HepG2 (cell line): Measurements from ENCODE around the gene GSK3A. TPM values are rescaled to one million over a fixed set of nuclear protein-coding genes. Genes with fewer than 3 reads are reported as not detected.

Experiments
- ATF1 ChIP-seq: IDR thresholded peaks from 2 replicates; pipeline ENCODE4 v1.6.1; 2016; ENCODE audit warnings: mild to moderate bottlenecking, control low read depth
- CCAR2 ChIP-seq: fragments of 200-400 bp; formaldehyde crosslinking; optimal IDR thresholded peaks from 2 replicates; pipeline ENCODE3; 2018; ENCODE audit warnings: low read depth, mild to moderate bottlenecking, low read length, moderate library complexity
- ELF3 ChIP-seq: IDR thresholded peaks from 2 replicates; pipeline ENCODE4 v1.6.1; 2016; ENCODE audit warnings: missing genetic modification reagents, missing compliant biosample characterization
- GPN1 ChIP-seq: sonication (generic); formaldehyde crosslinking; IDR thresholded peaks from 2 replicates; pipeline ENCODE4 v1.5.1; 2020; ENCODE audit warnings: missing genetic modification reagents, borderline replicate concordance
- HHEX ChIP-seq: IDR thresholded peaks from 2 replicates; pipeline ENCODE4 v1.6.1; 2016; ENCODE audit warnings: control low read depth
- MIER3 ChIP-seq: IDR thresholded peaks from 2 replicates; pipeline ENCODE4 v1.6.1; 2016; ENCODE audit warnings: missing compliant biosample characterization, borderline replicate concordance
- NFE2L1 ChIP-seq: sonication (generic); formaldehyde crosslinking; IDR thresholded peaks from 2 replicates; pipeline ENCODE4 v1.4.0; 2020; ENCODE audit warnings: missing genetic modification reagents, mild to moderate bottlenecking, borderline replicate concordance
- NR2F6 ChIP-seq, 2 experiments: IDR thresholded peaks; 2 replicates each; pipeline ENCODE4 v1.6.1; 2016; ENCODE audit warnings: antibody characterized with exemption in 1 of 2, mild to moderate bottlenecking in 1 of 2
- TBP ChIP-seq: sonication (generic); formaldehyde crosslinking; IDR thresholded peaks from 2 replicates; pipeline ENCODE4 v1.5.0; 2020; ENCODE audit warnings: missing genetic modification reagents
- TCF7 ChIP-seq: sonication (generic); IDR thresholded peaks from 2 replicates; pipeline ENCODE4 v1.6.1; 2016; ENCODE audit warnings: antibody characterized with exemption, low read depth
- ZMAT3 ChIP-seq: sonication (generic); formaldehyde crosslinking; conservative IDR thresholded peaks from 2 replicates; pipeline ENCODE4 v1.7.0; 2021; ENCODE audit warnings: missing genetic modification reagents
- ZNF121 ChIP-seq: sonication (generic); formaldehyde crosslinking; IDR thresholded peaks from 2 replicates; pipeline ENCODE4 v1.5.0; 2020; ENCODE audit warnings: mild to moderate bottlenecking, missing genetic modification reagents
- ZNF253 ChIP-seq: sonication (generic); formaldehyde crosslinking; IDR thresholded peaks from 2 replicates; pipeline ENCODE4 v1.8.0; 2022; ENCODE audit warnings: mild to moderate bottlenecking, missing genetic modification reagents, borderline replicate concordance
- ZNF260 ChIP-seq: sonication (generic); formaldehyde crosslinking; IDR thresholded peaks from 2 replicates; pipeline ENCODE4 v1.4.0; 2020; ENCODE audit warnings: missing genetic modification reagents, low read depth, mild to moderate bottlenecking, borderline replicate concordance
- ZNF766 ChIP-seq: sonication (generic); formaldehyde crosslinking; IDR thresholded peaks from 2 replicates; pipeline ENCODE4 v1.5.0; 2020; ENCODE audit warnings: missing genetic modification reagents, borderline replicate concordance
- polyA plus RNA-seq, 8 experiments: library from polyadenylated mRNA; depleted of rRNA in 3 of 8; stranded (reverse) in 7 of 8; unstranded in 1 of 8; fragments of >200 nt; fragmentation: Illumina TruSeq in 4 of 8; extraction: Trizol in 4 of 8; gene quantifications; 2 replicates each; pipeline versions ENCODE4 v1.2.1 to v1.2.3, GENCODE V29; 2011 to 2016; ENCODE audit warnings: low read depth in 4 of 8, missing spikeins in 1 of 8, mixed read lengths in 1 of 8; ENCODE audit not compliant: insufficient read depth in 1 of 8
- total RNA-seq, 5 experiments: library from RNA; depleted of rRNA; stranded (reverse); fragments of >200 nt; fragmentation: Illumina TruSeq; extraction: Trizol; gene quantifications; 2 replicates each; pipeline ENCODE4 v1.2.3, GENCODE V29; 2016; ENCODE audit warnings: low read depth in 1 of 5
- TF ChIP-seq, protein P1 (sequence below): sonication (generic); formaldehyde crosslinking; IDR thresholded peaks from 2 replicates; pipeline ENCODE4 v1.8.1; 2023; ENCODE audit warnings: mild to moderate bottlenecking, missing genetic modification reagents
- TF ChIP-seq, protein P2 (sequence below): sonication (generic); formaldehyde crosslinking; IDR thresholded peaks from 2 replicates; pipeline ENCODE4 v1.4.0; 2020; ENCODE audit warnings: missing genetic modification reagents
- TF ChIP-seq, protein P3 (sequence below): sonication (generic); formaldehyde crosslinking; IDR thresholded peaks from 2 replicates; pipeline ENCODE4 v1.4.0; 2020; ENCODE audit warnings: missing genetic modification reagents
- TF ChIP-seq, protein P4 (sequence below): sonication (generic); formaldehyde crosslinking; IDR thresholded peaks from 2 replicates; pipeline ENCODE4 v1.4.0; 2020; ENCODE audit warnings: mild to moderate bottlenecking, missing genetic modification reagents
- TF ChIP-seq, protein P5 (sequence below): sonication (generic); formaldehyde crosslinking; IDR thresholded peaks from 2 replicates; pipeline ENCODE4 v1.8.0; 2022; ENCODE audit warnings: missing genetic modification reagents, low read depth, mild to moderate bottlenecking, borderline replicate concordance
- TF ChIP-seq, protein P6 (sequence below): sonication (generic); formaldehyde crosslinking; IDR thresholded peaks from 2 replicates; pipeline ENCODE4; 2020; ENCODE audit warnings: missing genetic modification reagents, mild to moderate bottlenecking, borderline replicate concordance

The GSK3A gene
- total and polyA plus RNA-seq, 2 of the 13 experiments (the other 11 are each of a cell fraction or from before 2014, with no cell fraction given) = 16.9 to 52.5 TPM

DNA sequence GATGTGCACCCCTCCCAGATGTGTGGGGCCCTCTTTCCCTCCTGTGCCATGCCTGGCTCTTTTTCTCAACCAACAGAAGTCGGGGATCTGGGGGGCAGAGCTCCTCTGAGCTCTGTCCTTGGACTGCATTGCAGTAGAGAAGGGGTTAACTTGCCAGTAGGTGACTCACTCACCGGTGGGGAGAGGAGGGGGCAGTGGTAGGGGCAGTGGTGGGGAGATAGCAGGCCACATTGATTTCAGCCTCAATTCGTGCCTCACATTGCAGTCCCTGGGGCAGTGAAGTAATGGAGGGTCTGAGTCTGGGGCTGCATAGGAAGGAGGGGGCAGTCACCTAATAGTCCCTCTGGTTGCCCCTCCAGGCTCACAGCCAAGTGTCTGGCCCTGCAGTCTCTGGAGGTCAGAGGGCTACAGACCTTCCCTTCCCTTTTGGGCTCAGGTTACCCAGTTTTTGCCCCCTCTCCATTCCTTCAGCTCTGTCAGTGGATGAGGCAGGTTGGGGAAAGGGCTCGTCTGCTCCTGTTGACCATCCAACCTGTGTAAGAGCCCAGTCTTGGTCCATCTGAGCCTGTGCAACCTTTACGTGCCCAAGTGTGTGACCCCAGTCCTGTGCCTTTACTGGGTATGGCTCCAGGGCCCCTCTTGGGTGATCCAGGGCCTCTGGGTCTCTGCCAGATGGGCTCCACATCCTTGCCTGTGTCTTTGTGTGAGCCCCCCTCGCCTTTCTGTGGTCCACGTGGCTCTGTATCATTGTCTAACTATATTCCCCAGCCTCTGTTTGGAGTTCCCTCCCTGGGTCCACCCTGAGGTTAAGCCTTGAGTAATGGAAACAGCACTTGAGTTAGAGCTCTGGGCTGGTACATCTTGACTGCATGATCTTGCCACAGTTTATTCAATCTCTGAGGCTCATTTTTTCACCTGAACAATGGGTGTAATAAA, 39.7 kb upstream of the GSK3A start (continued):
- TF ChIP-seq, protein P1, sequence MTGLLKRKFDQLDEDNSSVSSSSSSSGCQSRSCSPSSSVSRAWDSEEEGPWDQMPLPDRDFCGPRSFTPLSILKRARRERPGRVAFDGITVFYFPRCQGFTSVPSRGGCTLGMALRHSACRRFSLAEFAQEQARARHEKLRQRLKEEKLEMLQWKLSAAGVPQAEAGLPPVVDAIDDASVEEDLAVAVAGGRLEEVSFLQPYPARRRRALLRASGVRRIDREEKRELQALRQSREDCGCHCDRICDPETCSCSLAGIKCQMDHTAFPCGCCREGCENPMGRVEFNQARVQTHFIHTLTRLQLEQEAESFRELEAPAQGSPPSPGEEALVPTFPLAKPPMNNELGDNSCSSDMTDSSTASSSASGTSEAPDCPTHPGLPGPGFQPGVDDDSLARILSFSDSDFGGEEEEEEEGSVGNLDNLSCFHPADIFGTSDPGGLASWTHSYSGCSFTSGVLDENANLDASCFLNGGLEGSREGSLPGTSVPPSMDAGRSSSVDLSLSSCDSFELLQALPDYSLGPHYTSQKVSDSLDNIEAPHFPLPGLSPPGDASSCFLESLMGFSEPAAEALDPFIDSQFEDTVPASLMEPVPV (CRISPR knock-in tag) = no peak
- TF ChIP-seq, protein P2, sequence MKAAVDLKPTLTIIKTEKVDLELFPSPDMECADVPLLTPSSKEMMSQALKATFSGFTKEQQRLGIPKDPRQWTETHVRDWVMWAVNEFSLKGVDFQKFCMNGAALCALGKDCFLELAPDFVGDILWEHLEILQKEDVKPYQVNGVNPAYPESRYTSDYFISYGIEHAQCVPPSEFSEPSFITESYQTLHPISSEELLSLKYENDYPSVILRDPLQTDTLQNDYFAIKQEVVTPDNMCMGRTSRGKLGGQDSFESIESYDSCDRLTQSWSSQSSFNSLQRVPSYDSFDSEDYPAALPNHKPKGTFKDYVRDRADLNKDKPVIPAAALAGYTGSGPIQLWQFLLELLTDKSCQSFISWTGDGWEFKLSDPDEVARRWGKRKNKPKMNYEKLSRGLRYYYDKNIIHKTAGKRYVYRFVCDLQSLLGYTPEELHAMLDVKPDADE (CRISPR knock-in tag) = no peak
- TF ChIP-seq ZNF766 (CRISPR knock-in tag) (no peak), CCAR2 (no peak), ATF1 (no peak), ZNF260 (CRISPR knock-in tag) (no peak), ZNF253 (CRISPR knock-in tag) (0 out of 2 replicates have a peak, but pooled peaks have one; percentile 20), MIER3 (no peak), GPN1 (CRISPR knock-in tag) (no peak), TBP (CRISPR knock-in tag) (no peak), NFE2L1 (CRISPR knock-in tag) (no peak), ELF3 (CRISPR knock-in tag) (no peak), HHEX (CRISPR knock-in tag) (no peak), ZNF121 (CRISPR knock-in tag) (no peak), TCF7 (no peak), ZMAT3 (no peak), NR2F6 (IDR thresholded peaks at IDR 0.05) (peak; percentile 32; the same call in 1 of the 2 replicates), NR2F6 (CRISPR knock-in tag; IDR thresholded peaks at IDR 0.05) (no peak)
- TF ChIP-seq, protein P3, sequence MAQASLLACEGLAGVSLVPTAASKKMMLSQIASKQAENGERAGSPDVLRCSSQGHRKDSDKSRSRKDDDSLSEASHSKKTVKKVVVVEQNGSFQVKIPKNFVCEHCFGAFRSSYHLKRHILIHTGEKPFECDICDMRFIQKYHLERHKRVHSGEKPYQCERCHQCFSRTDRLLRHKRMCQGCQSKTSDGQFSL = no peak
- TF ChIP-seq, protein P4, sequence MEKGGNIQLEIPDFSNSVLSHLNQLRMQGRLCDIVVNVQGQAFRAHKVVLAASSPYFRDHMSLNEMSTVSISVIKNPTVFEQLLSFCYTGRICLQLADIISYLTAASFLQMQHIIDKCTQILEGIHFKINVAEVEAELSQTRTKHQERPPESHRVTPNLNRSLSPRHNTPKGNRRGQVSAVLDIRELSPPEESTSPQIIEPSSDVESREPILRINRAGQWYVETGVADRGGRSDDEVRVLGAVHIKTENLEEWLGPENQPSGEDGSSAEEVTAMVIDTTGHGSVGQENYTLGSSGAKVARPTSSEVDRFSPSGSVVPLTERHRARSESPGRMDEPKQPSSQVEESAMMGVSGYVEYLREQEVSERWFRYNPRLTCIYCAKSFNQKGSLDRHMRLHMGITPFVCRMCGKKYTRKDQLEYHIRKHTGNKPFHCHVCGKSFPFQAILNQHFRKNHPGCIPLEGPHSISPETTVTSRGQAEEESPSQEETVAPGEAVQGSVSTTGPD (CRISPR knock-in tag) = no peak
- TF ChIP-seq, protein P5, sequence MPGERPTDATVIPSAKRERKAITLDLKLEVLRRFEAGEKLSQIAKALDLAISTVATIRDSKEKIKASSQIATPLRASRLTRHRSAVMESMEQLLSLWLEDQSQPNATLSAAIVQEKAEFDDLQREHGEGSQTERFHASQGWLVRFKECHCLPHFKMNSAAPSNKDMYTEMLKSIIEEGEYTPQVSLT = no peak
- TF ChIP-seq, protein P6, sequence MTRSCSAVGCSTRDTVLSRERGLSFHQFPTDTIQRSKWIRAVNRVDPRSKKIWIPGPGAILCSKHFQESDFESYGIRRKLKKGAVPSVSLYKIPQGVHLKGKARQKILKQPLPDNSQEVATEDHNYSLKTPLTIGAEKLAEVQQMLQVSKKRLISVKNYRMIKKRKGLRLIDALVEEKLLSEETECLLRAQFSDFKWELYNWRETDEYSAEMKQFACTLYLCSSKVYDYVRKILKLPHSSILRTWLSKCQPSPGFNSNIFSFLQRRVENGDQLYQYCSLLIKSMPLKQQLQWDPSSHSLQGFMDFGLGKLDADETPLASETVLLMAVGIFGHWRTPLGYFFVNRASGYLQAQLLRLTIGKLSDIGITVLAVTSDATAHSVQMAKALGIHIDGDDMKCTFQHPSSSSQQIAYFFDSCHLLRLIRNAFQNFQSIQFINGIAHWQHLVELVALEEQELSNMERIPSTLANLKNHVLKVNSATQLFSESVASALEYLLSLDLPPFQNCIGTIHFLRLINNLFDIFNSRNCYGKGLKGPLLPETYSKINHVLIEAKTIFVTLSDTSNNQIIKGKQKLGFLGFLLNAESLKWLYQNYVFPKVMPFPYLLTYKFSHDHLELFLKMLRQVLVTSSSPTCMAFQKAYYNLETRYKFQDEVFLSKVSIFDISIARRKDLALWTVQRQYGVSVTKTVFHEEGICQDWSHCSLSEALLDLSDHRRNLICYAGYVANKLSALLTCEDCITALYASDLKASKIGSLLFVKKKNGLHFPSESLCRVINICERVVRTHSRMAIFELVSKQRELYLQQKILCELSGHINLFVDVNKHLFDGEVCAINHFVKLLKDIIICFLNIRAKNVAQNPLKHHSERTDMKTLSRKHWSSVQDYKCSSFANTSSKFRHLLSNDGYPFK (CRISPR knock-in tag) = no peak
